GM18858 (cell line): Measurements from ENCODE around the gene CCNT2.
"Not testable (repeated sequence)": the region's sequence is repeated elsewhere in the genome, so short reads cannot be mapped to it uniquely, and the experiment has no call there.

Experiments
- ATAC-seq: cut with Tn5 transposase; IDR thresholded peaks from one replicate; pipeline ENCODE4 v1.9.1; 2021; ENCODE audit not compliant: unreplicated experiment

The CCNT2 gene

DNA sequence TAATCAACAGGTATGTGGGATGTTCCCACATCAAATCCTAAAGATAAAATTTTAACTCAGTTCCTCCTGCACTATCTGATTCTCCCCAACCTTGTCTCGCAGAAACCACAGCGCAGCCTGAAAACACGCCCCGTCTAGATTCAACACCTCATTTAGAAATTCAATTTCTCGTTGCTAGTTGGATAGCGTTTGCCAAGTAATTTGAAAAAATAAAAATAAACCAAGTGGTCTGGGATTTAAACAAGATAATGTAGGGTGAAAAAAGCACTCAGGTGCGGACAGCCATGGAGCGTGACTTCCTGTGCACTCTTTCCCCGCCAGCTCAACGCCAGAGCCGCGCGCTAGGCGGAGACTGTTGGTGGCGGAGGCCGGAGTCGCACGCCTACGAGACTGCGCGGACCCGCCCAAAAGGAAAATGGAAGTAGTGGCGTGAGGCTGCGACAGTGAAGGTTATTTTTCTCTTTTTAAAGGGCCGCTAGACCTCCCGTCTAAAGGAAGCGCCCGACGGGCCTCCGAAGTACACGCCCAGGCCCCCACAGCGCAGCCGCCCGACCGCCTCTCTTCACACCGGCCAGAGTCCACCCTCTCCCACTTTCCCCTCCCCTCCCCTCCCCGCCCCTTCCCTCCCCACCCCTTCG, 615 bp upstream of the CCNT2 start:
- peak; percentile 65 for ATAC-seq

DNA sequence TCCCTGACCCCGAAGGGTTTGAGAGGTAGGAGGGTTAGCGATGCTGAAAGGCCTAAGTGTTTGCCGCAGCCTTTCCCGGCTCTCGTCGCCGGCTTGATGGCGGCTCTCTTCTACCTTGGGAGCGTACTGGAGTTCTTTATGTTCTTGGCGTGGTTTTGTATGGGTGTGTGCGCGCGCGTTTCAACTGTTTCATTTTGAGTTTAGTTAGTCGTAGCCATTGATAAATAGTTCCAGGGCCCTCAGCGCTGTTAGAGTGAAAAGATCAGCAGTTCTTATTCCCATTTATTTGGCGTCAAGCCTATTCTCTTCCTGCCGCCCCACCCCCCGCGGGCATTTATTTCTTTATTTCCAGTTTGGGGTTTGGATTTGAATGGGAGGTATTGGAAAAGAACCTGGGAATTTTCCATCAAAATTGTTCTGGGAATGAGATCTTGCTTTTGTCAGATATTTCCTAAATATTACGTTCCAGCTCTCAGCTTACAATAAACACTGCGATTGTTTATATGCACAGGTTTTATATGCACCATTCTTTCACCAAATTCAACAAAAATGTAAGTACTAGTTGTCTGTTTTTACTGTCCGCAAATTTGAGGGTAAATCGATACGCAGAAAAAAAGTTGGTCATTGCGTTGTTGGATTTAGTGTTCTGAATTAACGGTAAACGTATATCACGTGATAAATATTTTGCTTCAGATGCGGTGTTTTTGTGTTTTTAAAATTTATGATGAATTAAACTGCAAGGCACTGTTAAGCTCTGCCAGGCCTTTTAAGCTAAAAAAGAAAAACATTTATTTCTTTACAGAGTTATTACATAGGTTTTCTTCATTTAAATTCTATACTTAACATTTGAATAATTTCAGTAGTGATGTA, 954 bp downstream of the CCNT2 start:
- no peak for ATAC-seq

- ATAC-seq: no peak
These were observed 6.3 kb downstream of the CCNT2 start for GRCh38 chr2:134924912-134925311.

- no peak for ATAC-seq
These were observed 7.8 kb downstream of the CCNT2 start for GRCh38 chr2:134926231-134926931.

- no peak for ATAC-seq
These were observed 8.6 kb downstream of the CCNT2 start for GRCh38 chr2:134927195-134927594.

- ATAC-seq: no peak
These were observed 14.4 kb downstream of the CCNT2 start for GRCh38 chr2:134932864-134933526.

GRCh38 chr2:134933732-134934131, 15.1 kb downstream of the CCNT2 start:
- no peak for ATAC-seq

- ATAC-seq: no peak
These were observed 15.5 kb downstream of the CCNT2 start for GRCh38 chr2:134934150-134934549.

DNA sequence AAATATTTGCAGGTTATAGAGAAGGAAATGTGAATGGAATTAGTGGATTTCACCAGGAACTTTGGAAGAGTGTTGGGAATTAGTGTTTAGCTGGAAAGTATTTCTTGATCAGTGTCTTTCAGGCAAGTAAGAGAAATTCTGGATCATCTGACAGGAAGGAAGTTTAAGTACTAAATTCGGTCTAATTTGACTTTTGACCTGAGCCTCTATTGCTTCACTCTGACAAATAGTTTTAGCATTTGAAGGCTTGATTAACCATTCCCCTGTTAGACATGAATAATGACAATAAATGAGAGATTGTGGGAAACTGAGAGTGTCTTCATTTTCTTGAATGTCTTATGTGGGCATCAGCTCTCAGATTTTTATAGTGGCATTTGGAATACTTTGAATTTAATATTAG, 16.0 kb downstream of the CCNT2 start:
- ATAC-seq: no peak

- no peak for ATAC-seq
These were observed 18.1 kb downstream of the CCNT2 start for GRCh38 chr2:134936691-134937090.

GRCh38 chr2:134943540-134943939, 24.9 kb downstream of the CCNT2 start:
- peak; percentile 62 for ATAC-seq

DNA sequence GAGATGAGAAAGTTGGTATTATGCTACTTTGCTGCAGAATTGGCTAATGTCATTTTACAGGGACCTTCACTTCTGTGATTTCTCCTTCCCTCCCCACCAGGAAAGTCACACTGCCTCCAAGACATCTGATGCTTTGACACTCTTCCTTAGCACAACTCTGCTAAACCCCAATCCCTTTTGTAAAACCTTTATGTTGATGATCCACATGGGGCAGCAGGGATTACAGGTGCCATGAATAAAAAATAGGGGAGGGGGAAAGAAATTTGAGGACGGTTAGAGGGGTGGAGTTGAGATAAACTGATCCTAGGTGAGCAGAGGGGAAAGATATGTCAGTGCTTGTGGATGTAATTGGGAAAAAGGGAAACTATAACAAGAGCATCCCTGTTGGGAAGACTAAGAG, 26.4 kb downstream of the CCNT2 start:
- no peak for ATAC-seq

DNA sequence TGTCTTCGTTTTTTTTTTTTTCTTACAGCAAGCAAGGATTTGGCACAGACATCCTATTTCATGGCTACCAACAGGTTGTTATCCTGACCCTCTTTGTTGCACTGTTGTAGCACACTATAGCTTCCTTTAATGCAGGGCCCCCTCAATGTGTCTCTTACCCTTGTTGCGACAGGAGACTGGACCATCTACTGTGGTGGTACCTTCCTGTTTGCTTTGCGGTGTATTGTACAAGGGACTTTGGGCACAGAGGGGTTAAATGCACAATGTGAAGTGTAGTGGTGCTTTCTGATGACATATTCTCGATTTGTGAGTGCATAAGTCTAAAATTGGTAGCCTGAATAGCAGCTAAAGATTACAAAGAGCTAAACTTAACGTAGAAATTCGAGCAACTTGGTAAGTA, 27.5 kb downstream of the CCNT2 start:
- ATAC-seq: no peak

GRCh38 chr2:134949981-134950708, 31.5 kb downstream of the CCNT2 start:
- no peak for ATAC-seq

DNA sequence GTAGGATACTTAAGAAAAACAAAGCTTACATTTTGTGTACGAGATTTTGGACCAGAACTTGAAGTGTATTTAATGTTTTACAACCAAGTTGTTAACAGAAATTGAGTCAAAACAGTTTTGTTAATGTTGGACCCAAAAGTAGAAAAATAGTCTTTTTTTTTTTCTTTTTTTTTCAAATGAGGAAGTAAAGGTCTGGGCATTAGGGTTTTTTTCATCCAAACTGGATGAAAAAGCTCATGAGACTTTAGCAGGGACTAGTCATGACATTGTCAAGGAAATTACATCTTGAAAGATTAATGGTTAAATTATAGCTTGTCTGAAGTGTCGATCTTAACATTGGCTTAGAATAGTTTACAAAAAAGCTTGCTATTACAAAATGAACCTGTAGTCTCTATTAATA, 32.3 kb downstream of the CCNT2 start:
- no peak for ATAC-seq

- no peak for ATAC-seq
These were observed 34.0 kb downstream of the CCNT2 start for GRCh38 chr2:134952608-134953007.

- ATAC-seq: no peak
These were observed 35.4 kb downstream of the CCNT2 start for GRCh38 chr2:134954065-134954464.

DNA sequence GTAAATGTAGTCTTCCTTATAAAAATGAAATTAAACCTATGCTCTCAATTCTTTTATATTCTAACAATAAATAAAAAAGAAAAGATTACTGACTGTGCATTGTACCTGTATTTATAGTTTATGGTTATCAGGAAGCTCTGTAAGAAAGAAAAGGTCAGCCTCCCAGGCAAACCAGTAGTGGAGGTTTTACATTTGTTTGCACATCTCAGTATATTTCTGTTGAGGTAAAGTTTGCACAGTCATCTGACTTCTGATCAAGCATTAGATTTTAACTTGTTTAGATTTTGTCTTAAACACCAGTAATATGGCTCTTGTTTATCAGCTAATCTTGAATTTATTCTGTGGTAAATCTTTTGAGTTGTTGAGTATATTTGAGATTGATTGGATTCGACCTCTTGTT, 37.1 kb downstream of the CCNT2 start:
- ATAC-seq: no peak

- ATAC-seq: no peak
These were observed 38.9 kb downstream of the CCNT2 start for GRCh38 chr2:134957477-134957876.

DNA sequence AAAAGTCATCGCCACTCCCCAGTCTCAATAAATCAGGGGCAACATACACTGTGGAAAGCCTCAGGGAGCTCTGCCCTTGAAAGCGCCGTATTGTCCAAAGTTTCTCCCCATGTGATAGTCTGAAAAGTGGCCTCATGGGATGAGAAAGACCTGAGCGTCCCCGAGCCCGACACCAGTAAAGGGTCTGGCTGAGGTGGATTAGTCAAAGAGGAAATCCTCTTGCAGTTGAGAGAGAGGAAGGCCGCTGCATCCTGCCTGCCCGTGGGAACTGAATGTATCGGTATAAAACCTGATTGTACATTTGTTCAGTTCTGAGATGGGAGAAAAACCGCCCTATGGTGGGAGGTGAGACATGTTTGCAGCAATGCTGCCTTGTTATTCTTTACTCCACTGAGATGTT, 48.5 kb downstream of the CCNT2 start:
- not testable (repeated sequence) for ATAC-seq
